Measurements from ENCODE around the gene GDPGP1. TPM values are rescaled to one million over a fixed set of nuclear protein-coding genes. Genes with fewer than 3 reads are reported as not detected.

The GDPGP1 gene
- total RNA-seq, 1 experiment from 2014 or later, result 5.2 TPM

GRCh38 chr15:90188914-90189748 lies 44.9 kb upstream of the GDPGP1 start:
- no peaks in the 10 kb centered on the region for H3K36me3 ChIP-seq (ENCODE audit: insufficient read depth, low read length, poor library complexity, severe bottlenecking)
- no peaks in the 10 kb centered on the region for H3K9me3 ChIP-seq (ENCODE audit: low read depth, low read length, poor library complexity, severe bottlenecking)
- POLR2A ChIA-PET (ENCODE audit: low non-redundant PET), result no interaction called here
- no peaks in the 10 kb centered on the region for H3K27me3 ChIP-seq (replicated peaks; ENCODE audit: insufficient read depth, low read depth, low read length, poor library complexity)
- CTCF ChIA-PET, result no interaction called here
- no peak overlapping the region for H3K27ac ChIP-seq (ENCODE audit: low read depth, low read length, poor library complexity, severe bottlenecking)
- peaks cover 13% of the 10 kb centered on the region for H3K4me1 ChIP-seq (ENCODE audit: insufficient read depth, low read length, poor library complexity, severe bottlenecking)
- no peak for DNase-seq (ENCODE audit: low spot score)
- H3K4me3 ChIP-seq (ENCODE audit: low read depth, low read length, poor library complexity, severe bottlenecking), result no peak overlapping the region
- TF ChIP-seq CTCF (conservative IDR thresholded peaks at IDR 0.05; ENCODE audit: low read depth, low read length) (no peak), EZH2 (IDR thresholded peaks at IDR 0.05; ENCODE audit: borderline replicate concordance, low read depth, low read length, poor library complexity, severe bottlenecking) (no peak)
- intact Hi-C loops (cut with micrococcal nuclease; ENCODE audit: unreplicated experiment), result no loop called here
- BruUV-seq (replicated peaks), result no TSS peak

GRCh38 chr15:90189781-90190467 lies 44.1 kb upstream of the GDPGP1 start:
- Histone ChIP-seq H3K4me1 (ENCODE audit: insufficient read depth, low read length, poor library complexity, severe bottlenecking) (peaks cover 13% of the 10 kb centered on the region), H3K4me3 (ENCODE audit: low read depth, low read length, poor library complexity, severe bottlenecking) (no peak overlapping the region), H3K36me3 (ENCODE audit: insufficient read depth, low read length, poor library complexity, severe bottlenecking) (no peaks in the 10 kb centered on the region), H3K27ac (ENCODE audit: low read depth, low read length, poor library complexity, severe bottlenecking) (no peak overlapping the region), H3K9me3 (ENCODE audit: low read depth, low read length, poor library complexity, severe bottlenecking) (no peaks in the 10 kb centered on the region), H3K27me3 (replicated peaks; ENCODE audit: insufficient read depth, low read depth, low read length, poor library complexity) (no peaks in the 10 kb centered on the region)
- no peak for DNase-seq (ENCODE audit: low spot score)
- intact Hi-C loops (cut with micrococcal nuclease; ENCODE audit: unreplicated experiment), result no loop called here
- no TSS peak for BruUV-seq (replicated peaks)
- ChIA-PET POLR2A (ENCODE audit: low non-redundant PET) (no interaction called here), CTCF (no interaction called here)
- TF ChIP-seq CTCF (conservative IDR thresholded peaks at IDR 0.05; ENCODE audit: low read depth, low read length) (no peak), EZH2 (IDR thresholded peaks at IDR 0.05; ENCODE audit: borderline replicate concordance, low read depth, low read length, poor library complexity, severe bottlenecking) (no peak)

- H3K27me3 ChIP-seq (replicated peaks; ENCODE audit: insufficient read depth, low read depth, low read length, poor library complexity), result no peaks in the 10 kb centered on the region
- no peaks in the 10 kb centered on the region for H3K9me3 ChIP-seq (ENCODE audit: low read depth, low read length, poor library complexity, severe bottlenecking)
- ChIA-PET CTCF (no interaction called here), POLR2A (ENCODE audit: low non-redundant PET) (no interaction called here)
- no peak overlapping the region for H3K27ac ChIP-seq (ENCODE audit: low read depth, low read length, poor library complexity, severe bottlenecking)
- no peaks in the 10 kb centered on the region for H3K36me3 ChIP-seq (ENCODE audit: insufficient read depth, low read length, poor library complexity, severe bottlenecking)
- H3K4me1 ChIP-seq (ENCODE audit: insufficient read depth, low read length, poor library complexity, severe bottlenecking), result peaks cover 13% of the 10 kb centered on the region
- no peak for TF ChIP-seq EZH2 (IDR thresholded peaks at IDR 0.05; ENCODE audit: borderline replicate concordance, low read depth, low read length, poor library complexity, severe bottlenecking)
- no peak for TF ChIP-seq CTCF (conservative IDR thresholded peaks at IDR 0.05; ENCODE audit: low read depth, low read length)
- intact Hi-C loops (cut with micrococcal nuclease; ENCODE audit: unreplicated experiment), result no loop called here
- no TSS peak for BruUV-seq (replicated peaks)
- H3K4me3 ChIP-seq (ENCODE audit: low read depth, low read length, poor library complexity, severe bottlenecking), result no peak overlapping the region
- DNase-seq (ENCODE audit: low spot score), result no peak
These were observed 43.2 kb upstream of the GDPGP1 start for GRCh38 chr15:90190606-90191343.

All from A673 (cell line).